Measurements from ENCODE around the gene SLC9A4.

Gene SLC9A4

GRCh38 chr2:102455061-102455670 is 17.9 kb upstream of the SLC9A4 start:
- DNase-seq, result no peak

- no peak for DNase-seq
Observed at GRCh38 chr2:102460467-102460866, 12.6 kb upstream of the SLC9A4 start.

GRCh38 chr2:102461188-102461587 is 11.8 kb upstream of the SLC9A4 start:
- DNase-seq, result no peak

GRCh38 chr2:102463160-102463559 is 9.9 kb upstream of the SLC9A4 start:
- no peak for DNase-seq

GRCh38 chr2:102470168-102470567 is 2.9 kb upstream of the SLC9A4 start:
- DNase-seq, result no peak

- no peak for DNase-seq
Observed at GRCh38 chr2:102473631-102474030, 605 bp downstream of the SLC9A4 start.

GRCh38 chr2:102474785-102475184 is 1.8 kb downstream of the SLC9A4 start:
- DNase-seq, result no peak

GRCh38 chr2:102478686-102479470 is 5.9 kb downstream of the SLC9A4 start:
- no peak for DNase-seq

GRCh38 chr2:102480285-102481195 is 7.5 kb downstream of the SLC9A4 start:
- no peak for DNase-seq

GRCh38 chr2:102481931-102482330 is 8.9 kb downstream of the SLC9A4 start:
- DNase-seq, result no peak

GRCh38 chr2:102483086-102483485 is 10.1 kb downstream of the SLC9A4 start:
- no peak for DNase-seq

- no peak for DNase-seq
Observed at GRCh38 chr2:102484310-102485061, 11.5 kb downstream of the SLC9A4 start.

GRCh38 chr2:102485147-102485785 is 12.2 kb downstream of the SLC9A4 start:
- no peak for DNase-seq

GRCh38 chr2:102486941-102487702 is 14.1 kb downstream of the SLC9A4 start:
- DNase-seq, result no peak

- no peak for DNase-seq
Observed at GRCh38 chr2:102487761-102488462, 14.9 kb downstream of the SLC9A4 start.

- no peak for DNase-seq
Observed at GRCh38 chr2:102489646-102490045, 16.6 kb downstream of the SLC9A4 start.

- DNase-seq, result no peak
Observed at GRCh38 chr2:102492006-102492405, 19.0 kb downstream of the SLC9A4 start.

GRCh38 chr2:102494570-102494969 is 21.5 kb downstream of the SLC9A4 start:
- DNase-seq, result no peak

GRCh38 chr2:102498414-102498813 is 25.4 kb downstream of the SLC9A4 start:
- DNase-seq, result no peak

- DNase-seq, result no peak
Observed at GRCh38 chr2:102499558-102499957, 26.5 kb downstream of the SLC9A4 start.

- DNase-seq, result no peak
Observed at GRCh38 chr2:102502576-102502975, 29.6 kb downstream of the SLC9A4 start.

Measured in activated T-cell treated with anti-CD3 and anti-CD28 coated beads, Interleukin-2, amount 50 U/mL, for 1 hour (primary cell).